CD4-positive, alpha-beta T cell treated with Interleukin-4 for 1 hour (primary cell): ENCODE data around the gene INSRR.
A peak's percentile ranks its signal among the peaks of the same experiment; 100 is the strongest.

ENCODE experiments used
- DNase-seq, 2 donors: peaks; one replicate each; pipeline ENCODE4 v3.0.0-alpha.2; 2020 to 2022

Gene INSRR

DNA sequence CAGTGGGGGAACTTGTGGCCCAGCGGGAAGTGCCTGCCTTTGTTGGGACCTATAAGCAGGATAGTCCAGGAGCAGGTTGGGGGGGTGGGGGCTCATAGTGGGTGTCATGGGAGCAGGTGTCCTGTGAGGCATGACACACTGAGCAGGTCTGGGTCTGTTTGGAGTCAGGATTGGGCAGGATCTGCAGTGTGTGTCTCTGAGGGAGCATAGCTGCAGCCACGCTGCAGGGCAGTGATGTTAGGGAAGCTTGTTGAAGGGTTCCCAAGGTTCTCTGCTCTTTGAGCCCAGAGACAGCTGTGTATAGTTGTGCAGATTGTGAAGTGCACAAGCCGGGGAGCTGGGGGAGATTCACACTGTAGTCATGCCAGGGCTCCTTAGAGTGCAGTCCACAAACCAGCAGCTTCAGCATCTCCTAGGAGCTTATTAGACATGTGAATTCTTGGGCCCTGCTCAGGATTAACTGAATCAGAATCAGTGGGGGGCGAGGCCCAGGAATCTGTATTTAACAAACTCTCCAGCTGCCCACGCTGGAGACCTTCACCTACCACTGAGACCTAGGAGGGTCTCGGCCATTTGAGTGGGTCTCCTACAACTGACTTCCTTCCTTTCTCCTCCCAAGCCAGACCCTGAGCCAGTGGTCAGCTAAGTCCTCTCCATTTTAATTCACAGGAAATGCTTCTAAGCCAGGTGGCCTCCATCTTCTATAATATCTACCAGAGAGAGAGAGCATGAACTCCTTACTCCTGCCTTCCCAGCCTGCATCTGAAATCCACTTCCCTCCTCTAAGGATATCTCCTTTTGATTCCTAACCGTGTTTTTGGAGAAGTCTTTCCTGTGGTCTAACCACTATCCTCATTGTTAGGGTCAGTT is 11.1 kb downstream of the INSRR start:
- DNase-seq: no peak

DNA sequence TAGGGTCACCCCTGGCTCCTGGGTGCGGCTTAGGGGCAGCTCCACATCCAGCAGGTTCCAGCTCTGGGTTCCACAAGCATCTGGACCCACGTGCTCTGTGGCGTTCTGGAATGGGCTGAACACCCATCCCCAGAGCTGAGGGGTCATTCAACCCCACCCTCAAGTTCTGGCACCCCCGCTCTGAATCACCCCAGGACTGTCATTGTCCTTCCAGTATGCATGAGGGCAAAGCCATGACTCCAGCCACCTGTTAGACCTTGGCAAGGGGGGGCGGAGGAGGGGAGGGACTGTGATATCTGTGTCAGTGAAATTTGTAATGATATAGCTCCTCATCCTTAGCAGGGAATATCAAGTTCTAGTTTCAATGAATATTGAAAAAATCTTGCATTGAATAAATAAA is 12.3 kb downstream of the INSRR start:
- no peak for DNase-seq

DNA sequence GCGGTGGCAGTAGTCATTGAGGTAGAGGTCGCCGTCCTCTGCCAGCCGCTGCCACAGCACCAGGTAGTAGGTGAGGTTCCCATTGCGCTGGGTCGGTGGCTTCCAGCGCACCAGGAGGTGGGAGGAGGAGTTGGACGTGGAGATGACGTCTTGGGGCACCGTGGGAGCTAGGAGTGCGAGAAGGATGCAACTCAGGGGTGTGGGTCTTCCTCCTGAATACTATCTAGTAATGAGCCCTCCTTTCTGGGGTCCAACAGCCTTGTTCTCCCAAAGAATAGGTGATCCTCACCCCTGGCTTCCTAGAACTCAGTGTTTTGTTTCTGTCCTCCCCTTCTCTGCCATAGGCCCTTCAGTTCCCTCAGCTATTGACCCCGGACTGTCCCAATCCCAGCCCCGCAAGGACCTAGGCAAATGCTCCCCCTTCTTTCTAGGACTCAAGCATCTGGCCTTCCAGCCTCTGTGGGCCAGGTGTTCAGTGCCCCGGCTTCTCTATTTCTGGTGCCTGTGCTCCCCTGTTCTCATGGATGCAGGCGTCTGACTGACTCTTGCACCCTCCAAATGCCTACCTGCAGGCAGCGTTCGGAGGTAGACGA is 12.9 kb downstream of the INSRR start:
- no peak for DNase-seq

DNA sequence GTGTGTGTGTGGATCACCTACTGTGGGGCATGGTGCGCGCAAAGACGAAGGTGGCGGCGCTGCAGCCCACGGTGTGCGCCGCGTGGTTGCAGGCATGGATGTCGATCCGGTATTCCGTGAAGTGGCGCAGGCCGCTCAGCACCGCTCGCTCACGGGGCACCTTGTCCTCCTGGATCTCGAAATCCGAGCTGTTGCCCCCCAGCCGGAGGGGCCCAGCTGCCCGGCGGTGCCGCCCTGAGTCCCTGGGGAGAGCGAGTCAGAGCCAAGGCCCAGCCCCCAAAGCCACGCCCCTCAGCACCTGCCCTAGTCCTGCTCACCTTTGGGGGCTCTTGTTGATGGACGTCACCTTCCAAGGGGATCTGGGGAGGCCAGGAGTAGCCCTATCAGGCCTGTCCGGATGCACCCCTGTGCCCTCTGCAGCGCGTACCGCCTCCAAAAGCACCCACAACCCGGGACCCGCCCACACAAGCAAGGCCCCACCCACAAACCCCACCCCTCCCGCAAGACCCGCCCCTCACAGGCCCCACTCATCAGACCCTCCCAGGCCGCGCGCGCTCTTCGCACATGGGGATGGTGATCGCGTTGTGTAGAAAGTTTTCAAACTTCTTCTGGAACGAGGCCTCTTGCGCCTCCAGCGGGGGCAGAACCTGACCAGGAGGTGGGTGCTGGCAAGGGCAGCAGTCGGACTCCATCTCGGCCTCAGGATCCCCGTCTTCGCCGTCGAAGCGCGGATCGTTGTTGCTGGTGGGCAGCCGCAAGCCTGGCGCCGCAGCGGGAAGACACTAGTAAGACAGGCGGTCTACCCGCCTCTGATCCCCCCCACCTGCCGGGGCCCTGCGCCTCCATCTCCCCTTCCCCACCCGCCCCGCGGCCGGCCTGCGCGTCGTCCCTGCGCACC is 13.6 kb downstream of the INSRR start:
- DNase-seq: peak; percentile 42

DNA sequence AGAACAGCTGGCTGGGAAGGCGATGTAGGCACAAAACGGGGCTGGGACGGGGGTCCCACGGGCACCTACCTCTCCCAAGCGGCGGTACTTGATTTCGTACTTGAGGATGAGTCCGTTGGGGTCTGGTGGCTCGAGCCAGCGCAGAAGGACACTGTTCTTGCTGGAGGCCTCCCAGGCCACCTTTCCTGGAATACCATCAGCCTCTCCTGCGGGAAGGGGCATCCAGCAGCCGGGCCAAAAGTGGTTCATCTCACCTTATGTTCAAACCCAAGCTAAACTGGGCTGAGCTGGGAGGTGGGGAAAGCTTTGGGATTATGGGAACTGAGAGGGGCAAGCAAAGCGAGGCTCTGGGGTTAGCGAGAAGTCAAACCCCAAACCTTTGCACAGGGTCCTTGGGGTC is 14.3 kb downstream of the INSRR start:
- no peak for DNase-seq

DNA sequence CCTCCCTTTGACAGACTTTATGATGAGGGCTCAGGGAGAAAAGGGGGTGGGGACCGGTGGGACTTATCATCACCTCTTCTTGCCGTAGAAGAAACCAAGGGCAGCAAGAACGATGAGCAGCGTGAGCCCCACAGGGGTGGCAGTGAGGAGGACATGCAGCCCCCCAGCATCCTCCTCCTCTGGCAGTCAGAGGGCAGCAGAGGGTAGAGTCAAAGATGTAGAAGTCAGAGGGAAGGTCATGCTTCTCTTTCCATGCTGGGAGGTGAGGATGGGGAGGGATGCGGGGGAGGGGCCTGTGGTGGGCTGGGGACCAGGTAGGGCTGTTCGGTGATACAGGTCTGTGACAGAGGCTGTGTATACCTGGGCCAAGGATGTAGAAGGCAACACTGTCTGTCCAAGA is 14.8 kb downstream of the INSRR start:
- DNase-seq: no peak

DNA sequence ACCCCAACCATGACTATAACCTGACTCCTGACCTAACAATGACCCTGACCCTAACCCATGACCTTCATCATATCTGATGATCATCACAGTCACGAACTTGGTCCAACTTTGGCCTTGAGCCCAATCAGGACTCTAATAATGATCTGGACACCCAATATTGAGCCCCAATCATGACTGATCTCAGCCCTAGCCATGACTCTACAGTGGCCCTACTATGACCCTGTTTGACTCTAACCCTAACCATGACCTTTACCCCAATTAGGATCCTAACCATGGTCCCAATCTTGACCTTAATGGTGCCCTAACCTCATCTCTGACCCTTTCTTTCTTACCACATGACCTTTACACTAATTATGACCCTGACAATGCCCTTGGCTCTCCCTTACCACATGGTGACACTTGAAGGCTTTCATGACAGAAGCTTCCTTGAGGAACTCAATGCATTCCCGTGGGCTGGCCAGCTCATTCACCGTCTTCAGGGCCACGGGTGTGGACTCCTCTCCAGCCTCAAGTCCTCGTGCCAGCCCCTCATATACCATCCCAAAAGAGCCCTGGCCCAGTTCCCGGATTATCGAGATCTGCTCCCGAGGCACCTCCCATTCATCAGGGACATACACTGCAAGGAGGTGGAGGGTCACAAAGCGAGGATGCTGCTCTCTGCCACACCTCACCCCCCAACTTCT is 16.2 kb downstream of the INSRR start:
- DNase-seq: no peak

DNA sequence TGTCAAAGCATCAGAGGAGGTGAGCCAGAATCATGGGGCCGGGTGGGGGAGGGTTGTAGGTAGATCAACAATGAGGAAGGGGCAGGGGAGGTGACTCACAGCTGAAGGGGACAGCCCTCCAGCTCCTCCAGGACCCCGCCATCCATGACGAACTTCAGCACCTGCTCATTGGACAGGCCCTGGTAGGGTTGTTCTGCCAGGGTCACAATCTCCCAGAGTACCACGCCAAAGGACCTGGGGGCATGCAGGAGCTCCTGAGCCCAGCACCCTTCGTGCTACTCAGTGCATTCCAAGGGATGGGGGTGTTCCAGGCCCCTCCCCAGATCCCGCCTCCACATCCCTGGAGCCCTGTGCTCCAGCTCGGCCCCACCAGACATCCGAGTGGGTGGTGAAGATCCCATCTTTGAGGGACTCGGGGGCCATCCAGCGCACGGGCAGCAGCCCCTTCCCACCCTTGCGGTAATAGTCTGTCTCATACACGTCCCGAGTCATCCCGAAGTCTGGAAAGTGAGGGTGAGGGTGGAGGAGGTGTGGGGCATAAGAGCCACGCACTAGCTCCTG is 17.5 kb downstream of the INSRR start:
- no peak for DNase-seq

DNA sequence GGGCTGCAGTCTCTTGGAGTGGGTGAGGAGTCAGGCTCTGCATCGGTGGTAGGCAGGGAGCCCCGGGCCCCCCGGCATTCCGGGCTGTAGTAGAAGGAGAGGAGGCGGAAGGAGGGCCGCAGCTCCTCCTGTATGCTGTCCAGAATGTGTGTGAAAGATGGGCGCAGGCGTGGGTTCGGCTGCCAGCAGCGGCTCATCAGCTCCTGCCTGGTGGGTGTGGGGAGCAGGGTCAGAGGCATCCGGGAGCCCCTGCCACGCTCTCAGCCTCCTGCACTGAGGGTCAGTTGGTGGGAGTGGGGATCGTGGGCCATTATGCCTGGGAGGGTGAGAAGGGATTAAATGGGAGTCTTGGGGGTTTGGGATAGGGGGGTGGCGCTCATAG is 18.0 kb downstream of the INSRR start:
- DNase-seq: no peak

DNA sequence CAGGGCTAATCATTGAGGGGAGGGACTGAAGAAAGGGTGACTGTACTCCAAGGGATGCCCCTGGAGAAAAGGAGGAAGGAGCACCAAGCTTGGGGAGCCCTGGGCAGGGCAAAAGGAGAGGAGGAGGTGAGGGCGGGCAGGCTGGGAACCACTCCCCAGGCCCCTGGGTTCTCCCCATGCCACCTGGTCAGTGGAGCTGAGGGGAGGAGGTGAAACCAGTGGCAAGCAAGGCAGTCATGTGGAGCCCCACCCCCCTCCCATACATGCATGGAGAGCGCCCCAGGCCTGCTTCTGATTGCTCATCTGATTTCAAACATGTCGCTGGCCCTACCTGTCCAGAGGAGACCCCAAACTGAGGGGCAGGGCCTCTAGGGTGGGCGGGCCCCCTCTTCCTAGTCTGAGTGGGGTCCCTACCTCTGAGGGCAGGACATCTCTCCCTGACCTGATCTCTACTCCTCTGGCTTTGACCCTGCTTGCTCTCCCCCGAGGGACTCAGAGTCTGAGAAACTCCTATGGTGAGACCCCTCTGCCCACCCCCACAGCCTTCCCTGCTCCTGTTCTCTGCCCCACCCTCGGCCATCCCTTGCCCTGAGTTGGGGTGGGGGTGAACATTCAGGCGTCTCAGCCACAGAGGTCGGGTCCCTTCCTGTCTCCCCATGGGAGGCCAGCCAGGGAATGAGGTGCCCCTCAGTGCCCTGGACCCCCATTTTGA is 18.6 kb downstream of the INSRR start:
- no peak for DNase-seq

DNA sequence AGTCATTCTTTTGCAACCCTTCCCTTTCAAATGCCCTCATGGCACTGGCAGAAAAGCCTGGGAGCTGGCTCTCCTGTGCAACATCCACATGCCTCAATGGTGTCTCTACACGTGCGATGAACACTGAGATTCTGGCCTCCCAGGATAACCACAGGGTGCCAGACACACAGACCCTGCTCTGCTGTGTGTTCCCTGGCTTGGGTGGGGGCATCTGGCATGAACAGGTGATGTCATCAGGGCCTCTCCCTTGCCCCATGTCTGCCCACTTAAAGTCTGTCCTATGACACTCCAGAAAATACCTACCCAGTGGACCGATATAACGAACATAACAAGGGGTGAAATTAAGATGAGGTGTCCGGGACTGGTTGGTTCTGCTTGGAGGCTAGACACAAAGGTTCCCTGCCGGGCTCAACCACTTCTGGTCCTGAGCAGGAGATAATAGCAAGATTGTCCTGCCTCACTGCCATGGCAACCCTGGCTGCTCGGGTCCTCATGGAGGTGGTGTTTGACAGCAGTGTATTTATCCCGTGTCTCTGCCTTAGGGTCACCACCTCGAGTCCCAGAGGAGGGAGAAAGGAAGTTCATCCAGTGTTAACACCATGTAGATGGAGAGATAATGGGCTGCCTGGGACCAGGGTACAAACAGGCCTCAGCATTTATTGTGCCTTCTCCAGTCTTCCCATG is 19.3 kb downstream of the INSRR start:
- no peak for DNase-seq

DNA sequence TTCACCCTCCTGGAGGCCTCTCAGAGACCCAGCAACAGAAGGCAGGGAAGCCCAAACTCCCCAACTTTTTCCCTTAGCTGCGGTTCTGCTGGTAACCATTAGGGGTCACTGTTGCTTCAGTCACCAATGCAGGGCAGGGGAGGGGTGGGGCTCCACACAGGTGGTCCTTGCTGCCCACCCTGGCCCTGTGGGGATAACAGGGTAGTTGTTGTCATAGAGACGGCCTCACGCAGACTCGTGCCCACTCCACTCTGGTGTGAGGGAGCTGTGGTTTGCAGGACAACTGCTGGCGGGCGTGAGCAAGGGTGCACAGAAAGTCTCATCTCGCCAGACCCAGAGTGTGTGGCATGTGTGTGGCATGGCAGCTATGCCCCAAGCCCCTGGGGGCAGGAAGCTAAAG is 19.9 kb downstream of the INSRR start:
- DNase-seq: peak; percentile 38 to 64

DNA sequence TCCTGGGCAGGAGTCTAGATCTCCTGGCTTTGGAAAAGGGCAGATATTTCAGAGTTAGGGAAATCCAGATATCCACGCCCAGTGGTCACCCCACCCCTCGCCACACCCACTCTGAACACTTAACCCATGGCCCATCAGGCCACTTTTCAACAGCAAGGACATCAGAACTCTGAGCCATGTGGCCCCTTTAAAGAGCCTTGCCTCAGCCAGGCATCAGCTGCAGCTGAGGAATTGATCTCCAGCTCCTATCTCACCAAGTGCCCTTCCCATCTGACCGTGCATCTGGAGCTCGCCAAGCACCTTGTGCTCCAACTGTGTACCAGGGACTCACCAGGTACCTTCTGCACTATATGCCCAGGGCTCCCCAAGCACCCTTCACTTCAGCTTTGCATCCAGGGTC is 22.0 kb downstream of the INSRR start:
- no peak for DNase-seq

DNA sequence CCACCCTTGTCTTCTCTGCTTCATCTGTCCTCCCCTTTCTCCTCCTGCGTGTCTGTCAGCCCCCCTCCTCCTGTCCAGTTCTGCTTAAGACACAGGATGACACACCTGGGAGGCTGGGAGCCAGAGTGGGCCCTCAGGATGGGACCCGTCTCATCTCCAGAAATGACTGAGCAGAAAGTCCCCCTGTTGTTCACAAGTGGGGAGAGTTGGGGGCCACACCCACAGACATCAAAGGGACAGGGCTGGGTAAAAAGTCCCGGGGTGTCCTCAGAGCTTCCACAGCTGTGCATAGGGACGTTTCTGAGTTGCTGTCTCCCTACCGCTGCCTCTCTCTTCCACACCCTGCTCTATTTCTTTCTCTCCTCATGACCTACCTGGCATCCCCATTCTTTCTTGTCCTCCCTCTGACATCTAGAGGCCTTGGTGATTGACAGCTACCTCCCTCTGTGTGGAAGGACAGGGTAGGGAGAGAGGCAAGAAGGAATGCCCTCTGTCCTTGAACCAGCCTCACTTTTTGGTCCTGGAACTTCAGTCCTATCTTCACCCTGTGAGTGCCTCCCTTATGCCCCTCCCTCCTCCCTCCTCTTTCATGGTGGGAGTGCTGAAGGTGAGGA is 22.8 kb downstream of the INSRR start:
- DNase-seq: peak; percentile 36 to 55

DNA sequence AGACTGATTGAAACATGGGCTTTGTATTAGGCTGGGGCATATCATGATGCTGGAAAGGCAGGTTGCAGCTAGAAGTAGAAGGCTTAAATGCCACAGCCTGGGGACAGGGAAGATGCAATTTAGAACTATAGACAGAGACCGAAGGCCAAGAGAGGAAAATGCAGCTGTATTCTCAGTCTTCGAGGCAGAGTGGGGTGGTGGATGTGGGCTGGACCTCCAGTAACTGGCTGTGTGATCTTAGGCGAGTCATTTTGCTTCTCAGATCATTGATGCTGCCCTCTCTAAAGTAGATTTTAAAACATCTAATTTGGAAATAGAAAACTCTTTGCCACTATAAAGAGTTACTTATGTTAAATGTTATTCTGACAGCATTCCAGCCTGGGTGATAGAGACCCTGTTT is 24.6 kb downstream of the INSRR start:
- no peak for DNase-seq

DNA sequence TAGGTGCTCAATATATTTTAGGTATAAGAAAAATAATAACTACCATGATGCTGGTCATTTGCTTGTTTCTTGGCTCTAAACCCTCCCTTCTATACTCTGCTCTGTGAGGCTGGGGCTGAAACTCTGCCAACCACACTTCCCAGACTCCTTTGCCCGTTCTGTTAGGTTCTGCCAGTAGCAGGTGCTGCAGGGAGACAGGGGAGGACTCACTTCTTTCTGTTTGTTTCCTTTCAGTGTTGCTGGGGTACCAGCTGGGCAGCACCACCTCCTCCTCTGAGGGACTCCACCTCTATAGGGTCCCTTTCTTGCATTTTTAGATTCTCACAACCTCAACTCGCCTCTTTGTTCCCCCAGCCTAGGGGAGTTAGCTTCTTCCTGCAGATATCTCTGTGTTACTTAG is 25.3 kb downstream of the INSRR start:
- DNase-seq: peak in 1 of 2 donors; percentile 32

DNA sequence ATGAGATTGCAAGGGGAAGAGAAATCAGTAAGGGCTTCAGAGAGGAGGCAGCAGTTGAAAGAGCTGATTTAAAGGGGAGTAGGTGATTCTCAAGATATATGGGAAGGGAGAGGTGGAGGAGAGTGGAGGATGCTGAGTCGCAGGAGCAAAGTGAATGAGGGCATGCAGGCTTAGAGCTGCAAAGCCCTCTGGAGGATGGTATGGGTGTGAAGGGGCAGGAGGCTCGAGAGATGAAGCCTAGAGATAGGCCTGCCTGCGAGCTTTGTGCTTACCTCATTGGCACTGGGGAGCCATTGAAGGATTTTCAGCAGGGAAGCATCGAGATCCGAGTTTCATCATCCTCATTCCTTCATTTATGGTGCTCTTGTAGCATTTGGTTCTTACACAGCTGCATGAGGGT is 26.5 kb downstream of the INSRR start:
- DNase-seq: no peak

DNA sequence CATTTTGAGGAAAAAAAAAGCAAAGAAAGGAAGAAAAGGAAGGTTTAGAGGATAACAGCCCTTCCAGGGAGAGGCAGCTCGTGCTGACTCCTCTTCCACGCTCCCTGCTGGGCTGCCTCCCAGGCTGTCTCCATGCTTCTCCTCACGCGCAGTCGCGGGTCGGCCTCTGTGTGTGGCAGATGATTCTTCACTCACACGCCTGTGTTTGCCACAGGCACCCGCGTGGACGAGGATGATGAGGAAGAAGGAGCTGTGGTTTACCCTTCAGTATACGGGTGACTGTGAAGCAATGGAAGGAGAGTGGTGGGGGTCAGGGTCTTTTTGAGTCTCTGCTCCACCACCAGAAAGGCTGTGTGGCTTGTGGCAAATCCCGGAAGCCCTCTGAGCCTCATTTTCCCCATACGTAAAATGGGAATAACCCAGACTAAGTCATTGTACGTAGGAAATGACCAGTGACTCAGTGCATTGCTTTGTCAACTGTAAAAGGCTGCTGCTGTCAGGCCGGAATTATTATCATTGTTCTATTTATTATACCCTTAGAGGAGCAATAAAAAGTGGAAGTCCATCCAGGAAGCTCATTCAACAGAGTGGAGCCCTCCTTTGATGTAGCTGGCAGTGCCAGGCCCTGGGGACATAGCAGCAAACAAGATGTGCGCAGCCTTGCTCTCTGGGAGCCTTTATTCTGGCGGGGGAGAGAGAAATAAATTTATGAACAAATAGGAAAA is 30.4 kb downstream of the INSRR start:
- DNase-seq: no peak

DNA sequence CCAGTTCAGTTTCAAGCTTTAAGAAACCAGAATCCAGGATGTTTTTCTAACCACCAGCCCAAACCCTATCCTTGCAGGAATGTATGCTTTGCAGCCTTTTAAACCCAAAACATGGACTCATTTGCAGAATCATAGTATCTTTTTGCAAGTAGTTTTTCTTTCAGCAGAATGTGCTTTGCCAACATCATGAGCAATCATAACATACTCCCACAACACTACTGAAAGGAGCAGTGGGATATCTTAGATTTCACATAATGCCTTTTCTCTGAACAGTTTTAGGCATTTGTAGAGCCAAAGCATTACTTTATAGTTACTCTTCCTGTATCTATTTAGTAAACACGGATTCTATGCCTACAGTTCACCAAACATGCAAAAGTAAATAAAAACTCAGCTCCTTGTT is 32.3 kb downstream of the INSRR start:
- DNase-seq: no peak

DNA sequence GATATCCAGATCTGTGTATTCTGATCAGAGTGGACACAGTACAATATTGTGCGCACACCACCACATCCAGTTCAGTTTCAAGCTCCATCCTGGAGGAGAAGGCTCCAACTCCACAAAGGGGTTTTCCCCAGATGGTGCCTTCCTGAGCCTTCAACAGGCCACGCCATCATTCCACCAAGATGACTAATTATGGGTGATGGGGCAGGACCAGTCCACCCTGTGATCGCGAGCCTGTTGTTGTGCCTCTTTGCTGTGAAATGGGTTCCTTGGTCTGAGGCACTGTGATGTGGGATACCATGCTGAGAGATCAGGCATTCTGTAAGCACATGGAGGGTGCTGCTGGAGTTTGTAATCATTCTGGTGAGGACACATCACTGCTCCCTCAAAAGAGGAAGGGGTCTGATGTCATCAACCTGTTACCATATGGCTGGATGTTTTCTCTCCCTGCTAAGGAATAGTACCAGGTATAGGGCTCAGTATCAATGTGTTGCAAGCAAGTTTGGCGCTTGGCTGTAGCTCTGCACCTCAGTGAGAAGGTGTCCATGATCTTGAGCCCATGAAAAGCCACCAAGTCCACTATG is 35.6 kb downstream of the INSRR start:
- no peak for DNase-seq
